KG1 (cell line): ENCODE results near the gene ECD.

Experiments used
- DNase-seq: peaks from one replicate; lab custom pipeline; 2025; lab: John Stamatoyannopoulos, UW

Gene ECD

DNA sequence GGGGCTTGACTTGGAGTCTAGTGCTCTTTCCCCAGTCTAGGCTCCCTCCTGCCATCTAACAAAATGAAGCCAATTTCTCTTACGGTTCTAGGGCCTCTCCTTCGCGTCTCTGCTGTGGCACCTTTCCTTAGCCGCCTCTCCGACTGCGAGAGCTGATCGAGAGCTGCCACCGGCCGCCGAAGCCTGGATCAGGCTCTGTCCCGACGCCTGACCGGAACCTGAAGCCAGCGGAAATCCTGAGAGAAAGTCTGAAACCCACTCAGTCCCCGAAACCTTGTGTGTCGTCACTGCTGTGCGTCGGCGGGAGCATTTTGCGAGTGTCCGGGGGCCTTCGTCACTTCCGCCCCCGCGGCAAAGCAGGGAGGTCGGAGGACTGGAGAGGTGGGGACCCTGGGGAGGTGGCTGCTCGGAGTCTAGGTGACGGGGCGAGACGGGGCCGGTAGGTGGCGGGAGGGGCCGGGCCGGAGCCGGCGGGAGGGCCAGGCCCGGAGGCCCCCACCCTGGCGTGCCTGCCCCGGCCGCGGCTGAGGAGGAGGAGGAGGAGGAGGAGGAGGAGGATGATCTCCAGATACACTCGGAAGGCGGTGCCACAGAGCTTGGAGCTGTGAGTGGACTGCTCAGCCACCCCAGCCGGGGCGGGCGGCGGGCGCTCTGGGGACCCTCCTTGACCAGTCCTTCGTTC is at the start of gene ECD, which contains the start of gene FAM149B1:
Gene ECD, minus strand, starts transcription at position 226 of the 682 bp plus-strand sequence. CDS start 4,071 bp downstream, outside the sequence.
Gene FAM149B1, plus strand, starts transcription at position 337 of the 682 bp plus-strand sequence. Its CDS starts 221 bp downstream, at position 558.
- peak; percentile 88 for DNase-seq

DNA sequence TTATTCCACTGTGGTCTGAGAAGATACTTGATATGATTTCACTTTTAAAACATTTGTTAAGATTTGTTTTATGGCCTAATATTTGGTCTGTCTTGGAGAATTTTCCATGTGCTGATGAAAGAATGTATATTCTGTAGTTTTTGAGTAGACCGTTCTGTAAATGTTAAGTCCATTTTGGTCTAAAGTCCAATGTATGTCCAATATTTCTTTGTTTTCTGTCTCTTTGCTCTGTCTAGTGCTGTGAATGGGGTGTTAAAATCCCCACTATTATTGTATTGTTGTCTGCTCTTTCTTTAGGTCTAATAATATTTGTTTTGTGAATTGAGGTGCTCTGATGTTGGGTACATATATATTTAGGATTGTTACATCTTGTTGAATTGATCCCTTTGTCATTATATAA is 47.9 kb upstream of the ECD start:
- DNase-seq: no peak

DNA sequence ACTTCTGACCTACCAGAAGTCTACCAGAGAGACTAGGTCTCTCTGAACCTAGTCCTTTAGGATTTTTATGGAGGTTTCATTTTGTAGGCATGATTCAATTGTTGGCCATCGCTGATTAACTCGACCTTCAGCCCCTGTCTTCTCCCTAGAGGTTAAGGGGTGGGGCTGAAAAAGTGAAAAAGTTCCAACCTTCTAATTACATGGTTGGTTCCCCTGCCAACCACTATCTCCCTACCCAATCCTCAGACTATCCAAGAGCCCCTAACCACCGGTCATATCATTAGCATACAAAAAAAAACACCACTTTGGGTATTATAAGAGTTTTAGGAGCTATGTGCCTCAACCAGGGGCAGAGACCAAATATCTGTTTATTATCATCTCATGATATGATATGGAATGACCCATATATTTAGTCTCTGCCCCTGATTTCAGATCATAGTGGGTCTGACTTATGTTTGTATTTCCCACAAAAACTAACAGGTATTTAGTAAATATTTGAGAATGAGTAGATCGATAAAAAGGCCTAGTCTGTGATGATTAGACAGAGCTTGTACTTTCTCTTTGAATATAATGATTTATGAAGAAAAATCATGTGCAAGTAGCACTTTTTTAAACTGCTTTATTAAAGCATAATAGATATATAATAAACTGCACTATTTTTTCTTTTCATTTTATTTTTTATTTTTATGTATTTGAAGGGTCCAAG is 43.5 kb upstream of the ECD start:
- no peak for DNase-seq

DNA sequence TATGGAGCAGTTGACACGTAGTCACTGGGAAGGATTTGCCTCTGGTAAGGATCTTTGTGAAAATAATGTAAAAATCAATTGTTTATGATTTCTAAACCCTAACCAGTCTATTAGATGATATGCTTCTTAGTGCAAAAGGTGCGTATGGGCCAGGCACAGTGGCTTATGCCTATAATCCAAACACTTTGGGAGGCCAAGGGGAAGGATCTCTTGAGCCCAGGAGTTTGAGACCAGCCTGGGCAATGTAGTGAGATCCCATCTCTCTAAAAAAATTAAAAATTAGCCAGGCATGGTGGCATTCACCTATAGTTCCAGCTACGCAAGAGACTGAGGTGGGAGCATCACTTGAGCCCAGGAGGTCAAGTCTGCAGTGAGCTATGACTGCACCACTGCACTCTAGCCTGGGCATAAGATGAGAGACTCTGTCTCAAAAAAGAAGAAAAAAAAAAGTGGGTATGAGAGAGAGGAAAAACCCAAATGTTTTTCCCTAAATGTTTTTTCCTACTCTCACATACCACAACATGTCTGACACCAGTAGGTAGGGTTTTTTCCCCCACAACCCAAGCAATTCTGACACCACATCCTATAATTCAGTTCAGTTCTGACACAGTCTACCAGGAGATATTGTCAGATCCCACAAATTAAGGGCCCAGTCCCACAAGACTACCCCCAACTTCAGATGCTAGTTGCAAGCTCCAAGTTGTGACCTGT is 42.7 kb upstream of the ECD start:
- no peak for DNase-seq

DNA sequence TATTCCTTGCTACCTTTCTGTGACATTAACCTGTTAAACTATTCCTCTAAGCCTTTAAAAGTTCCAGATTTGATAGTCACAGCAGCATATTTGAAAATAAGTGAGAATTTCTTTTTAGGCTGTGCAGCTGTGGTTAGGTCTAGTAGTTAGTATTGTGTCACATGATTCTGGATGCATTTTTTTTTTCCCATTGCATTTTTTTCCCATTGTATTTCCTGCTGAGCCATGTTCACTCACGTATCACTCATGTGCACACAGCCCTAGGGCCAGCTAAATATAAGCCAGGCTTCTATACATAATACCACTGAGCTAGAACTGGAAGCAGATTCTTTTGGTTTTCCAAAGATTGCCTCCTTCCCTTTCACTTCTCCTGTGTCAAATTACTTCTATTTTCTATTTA is 41.9 kb upstream of the ECD start:
- DNase-seq: no peak

DNA sequence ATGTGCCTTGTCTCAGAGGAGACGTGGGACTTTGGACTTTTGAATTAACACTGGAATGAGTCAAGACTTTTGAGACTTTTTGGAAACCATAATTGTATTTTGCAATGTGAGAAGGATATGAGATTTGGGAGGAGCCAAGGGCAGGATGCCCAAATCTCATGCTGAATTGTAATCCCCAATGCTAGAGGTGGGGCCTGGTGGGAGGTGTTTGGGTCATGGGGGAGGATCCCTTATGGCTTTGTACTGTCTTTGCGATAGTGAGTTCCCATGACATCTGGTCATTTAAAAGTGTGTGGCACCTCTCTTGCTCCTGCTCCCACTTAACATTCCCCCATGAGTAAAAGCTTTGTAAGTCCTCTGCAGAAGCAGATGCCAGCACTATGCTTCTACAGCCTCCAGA is 40.1 kb upstream of the ECD start:
- DNase-seq: no peak

DNA sequence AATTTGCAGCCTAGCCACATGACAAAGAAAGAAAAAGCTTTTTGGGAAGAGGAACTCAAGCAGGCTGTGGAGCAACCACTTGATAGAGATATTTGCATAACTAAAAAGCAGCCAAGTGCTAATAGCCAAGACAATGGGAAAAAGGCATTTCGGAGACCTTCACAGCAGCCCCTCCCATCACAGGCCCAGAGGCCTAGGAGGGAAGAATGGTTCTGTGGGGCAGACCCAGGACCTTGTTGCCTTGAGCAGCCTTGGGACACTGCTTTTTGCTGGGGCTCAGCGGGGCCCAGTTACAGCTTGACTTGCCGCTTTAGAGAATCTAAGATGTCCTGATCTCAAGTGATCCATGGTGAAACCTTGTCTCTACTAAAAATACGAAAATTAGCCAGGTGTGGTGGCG is 38.6 kb upstream of the ECD start:
- DNase-seq: no peak

DNA sequence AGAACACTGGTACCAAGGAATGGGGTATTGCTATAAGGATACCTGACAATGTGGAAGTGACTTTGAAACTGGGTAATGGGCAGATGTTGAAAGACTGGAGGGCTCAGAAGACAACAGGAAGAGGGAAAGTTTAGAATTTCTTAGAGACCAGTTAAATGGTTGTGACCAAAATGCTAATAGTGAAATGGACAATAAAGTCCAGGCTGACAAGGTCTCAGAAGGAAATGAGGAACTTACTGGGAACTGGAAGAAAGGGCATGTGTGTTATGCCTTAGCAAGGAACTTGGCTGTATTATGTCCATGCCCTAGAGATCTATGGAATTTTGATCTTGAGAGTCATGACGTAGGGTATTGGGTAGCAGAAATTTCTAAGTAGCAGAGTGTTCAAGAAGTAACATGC is 38.1 kb upstream of the ECD start:
- no peak for DNase-seq

DNA sequence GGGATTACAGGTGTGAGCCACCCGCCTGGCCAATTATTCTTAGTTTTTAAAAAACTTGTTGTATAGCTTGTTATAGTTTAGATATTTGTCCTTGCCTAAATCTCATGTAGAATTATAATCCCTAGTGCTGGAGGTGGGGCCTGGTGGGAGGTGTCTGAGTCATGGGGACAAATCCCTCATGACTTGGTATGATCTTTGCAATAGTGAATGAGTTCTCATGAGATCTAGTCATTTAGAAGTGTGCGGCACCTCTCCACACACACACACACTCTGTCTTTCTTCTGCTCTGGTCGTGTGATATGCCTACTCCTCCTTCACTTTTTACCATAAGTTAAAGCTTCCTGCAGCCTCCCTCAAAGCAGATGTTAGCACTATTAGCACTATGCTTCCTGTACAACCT is 37.3 kb upstream of the ECD start:
- no peak for DNase-seq

DNA sequence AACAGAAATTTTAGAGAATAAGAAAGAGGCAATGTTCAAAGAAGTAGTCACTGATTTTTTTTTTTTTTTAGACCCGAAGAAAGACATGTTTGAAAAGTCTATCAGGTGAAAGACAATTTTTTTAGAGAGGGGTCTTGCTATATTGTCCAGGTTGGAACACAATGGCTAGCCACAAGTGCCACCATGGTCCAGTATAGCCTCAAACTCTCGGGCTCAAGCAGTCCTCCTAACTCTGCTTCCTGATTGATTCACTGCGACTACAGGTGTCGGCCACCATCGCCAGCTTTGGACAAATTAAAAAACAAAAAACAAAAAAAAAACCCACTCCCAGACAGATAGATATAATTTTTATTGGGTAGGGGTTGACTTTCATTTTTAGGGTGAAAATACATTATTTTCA is 22.4 kb upstream of the ECD start:
- no peak for DNase-seq

DNA sequence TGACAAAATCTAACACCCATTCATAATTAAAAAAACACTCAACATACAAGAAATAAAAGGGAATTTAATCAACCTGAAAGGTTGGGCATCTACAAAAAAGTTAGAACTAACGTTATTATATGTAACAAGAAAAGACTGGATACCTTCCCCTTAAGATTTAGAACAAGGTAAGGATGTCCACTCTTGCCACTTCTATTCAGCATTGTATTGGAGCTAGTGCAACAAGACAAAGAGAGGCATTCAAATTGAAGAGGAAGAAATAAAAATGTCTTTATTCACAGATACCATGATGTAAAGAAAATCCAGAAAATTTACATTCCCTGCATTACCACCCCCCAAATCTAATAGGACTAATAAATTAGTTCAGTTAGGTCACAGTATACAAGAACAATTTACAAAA is 18.5 kb upstream of the ECD start:
- no peak for DNase-seq

DNA sequence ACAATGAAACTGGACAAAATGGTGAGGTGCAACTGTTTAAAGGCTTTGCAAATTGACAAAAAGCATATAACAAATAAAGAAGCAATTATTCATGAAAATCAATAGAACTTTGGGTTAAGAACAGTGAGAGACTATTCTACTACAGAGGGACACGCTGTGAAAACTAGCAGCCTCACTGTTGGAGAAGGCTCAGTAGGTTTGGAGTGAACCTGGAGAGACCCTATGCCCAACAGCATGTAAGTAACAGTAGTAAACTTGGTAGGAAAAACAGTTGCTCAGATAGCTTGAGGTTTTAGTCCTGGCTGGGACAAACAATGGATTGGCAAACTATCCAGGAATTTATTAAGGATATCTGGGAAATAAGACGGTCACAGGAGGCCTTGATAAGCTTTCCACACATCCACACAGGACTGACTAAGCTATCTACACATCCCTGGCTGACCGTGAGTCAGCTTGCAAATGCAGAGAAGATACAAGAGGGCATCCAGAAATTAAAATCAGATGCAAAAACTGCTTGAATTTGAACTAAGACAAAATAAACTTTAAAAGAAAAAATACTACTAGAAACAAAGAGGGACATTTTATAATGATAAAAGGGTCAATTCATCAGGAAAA is 16.0 kb upstream of the ECD start:
- DNase-seq: no peak

DNA sequence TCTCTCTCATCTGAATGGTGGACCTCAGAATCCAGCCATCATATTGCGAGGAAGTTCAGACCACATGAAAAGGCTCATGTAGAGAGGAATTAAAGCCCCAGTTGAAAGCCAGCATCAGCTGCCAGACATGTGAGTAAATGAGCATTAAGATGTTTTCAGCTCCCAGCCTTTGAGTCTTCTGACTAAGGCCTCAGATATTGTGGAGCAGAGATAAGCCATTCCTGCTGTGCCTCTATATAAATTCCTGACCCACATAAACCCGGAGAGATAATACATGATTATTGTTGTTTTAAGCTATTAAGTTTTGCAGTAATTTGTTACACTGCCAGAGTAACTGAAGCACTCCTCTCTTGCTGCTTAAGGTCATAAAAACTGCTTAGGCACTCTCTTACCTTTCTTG is 14.8 kb upstream of the ECD start:
- DNase-seq: no peak

DNA sequence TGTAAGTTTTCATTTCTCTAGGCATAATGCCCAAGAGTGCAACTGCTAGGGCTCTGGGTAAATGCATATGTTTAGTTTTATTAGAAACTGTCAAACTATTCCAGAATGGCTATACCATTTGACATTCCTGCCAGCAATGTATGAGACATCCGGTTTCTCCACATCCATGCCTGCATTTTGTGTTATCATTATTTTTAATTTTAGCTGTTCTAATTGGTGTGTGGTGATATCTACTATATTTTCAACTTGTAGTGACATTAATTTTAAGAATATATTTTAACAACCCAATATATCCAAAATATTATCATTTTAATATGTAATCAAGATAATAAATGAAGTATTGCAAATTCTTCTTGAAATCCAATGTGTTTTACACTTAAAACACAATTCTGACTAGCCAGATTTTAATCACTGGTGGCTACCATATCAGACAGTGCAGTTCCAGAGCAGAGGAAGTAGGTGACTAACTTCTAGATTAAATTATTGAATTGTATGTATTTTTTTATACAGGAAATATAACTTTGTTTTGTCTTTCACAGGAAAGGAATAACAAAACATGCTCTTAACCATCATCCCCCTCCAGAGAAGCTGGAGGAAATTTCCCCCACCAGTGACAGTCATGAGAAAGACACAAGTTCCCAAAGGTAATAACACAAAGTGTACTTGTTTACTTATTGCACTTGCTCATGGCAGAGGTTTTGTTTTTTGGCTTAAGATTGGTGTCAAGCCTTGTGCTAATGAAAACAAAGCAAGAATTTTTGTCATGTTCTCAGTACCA is 6.5 kb upstream of the ECD start:
- no peak for DNase-seq

DNA sequence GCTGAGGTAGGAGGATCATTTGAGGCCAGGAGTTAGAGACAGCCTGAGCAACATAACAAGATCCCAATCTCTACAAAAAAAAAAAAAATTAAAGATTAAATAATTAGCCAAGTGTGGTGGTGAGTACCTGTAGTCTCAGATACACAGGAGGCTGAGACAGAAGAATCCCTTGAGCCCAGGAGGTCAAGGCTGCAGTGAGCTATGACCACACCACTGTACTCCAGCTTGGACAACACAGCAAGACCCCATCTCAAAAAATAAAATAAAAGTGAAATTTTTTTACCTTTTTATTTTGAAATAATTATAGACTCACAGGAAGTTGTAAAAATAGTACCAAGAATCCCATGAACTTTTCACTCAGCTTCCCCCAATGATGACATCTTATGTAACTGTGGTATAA is 5.1 kb upstream of the ECD start:
- no peak for DNase-seq

DNA sequence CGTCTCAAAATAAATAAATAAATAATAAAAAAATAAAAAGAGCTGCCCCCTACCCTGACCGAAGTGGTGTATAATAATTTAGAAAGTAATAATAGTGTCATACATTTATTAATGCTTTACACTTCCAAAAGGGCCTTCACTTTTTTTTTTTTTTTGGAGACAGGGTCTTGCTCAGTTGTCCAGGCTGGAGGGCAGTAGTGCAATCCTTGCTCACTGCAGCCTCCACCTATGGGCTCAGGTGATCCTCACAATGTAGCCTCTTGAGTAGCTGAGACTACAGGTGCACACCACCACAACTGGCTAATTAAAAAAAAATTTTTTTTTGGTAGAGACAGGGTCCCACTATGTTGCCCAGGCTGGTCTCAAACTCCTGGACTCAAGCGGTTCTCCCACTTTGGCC is 1.5 kb upstream of the ECD start:
- no peak for DNase-seq

DNA sequence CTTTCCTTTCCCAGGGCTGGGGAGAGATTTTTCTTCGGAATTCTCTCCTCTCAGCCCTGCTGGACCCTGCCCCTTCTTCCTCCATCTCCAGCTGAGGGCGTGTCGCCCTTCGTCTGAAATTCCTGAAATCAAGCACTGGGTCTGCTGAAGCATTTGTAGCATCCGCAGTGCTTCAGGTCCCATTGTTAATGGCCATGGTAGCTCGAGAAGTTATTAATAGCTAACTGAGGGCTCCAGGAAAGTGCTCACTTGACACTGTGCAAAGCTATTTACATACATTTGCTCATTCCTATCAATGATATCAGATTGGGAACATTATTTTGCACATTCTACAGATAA is 626 bp upstream of the ECD start:
- DNase-seq: no peak

DNA sequence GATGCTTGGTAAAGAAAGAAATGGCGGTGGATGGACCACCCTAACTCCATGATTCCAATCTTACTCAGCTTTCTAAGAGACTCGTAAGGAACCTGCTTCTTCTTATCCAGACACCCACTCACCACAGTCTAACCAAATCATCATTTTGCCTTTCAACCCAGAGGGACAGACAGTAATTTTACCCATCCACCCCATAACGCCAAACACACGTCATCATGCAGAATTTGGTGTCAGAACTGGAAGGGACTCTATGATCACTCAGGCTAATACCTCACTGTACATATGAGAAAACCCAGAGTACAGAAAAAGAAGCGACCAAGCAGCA is 388 bp downstream of the ECD start:
- DNase-seq: no peak

DNA sequence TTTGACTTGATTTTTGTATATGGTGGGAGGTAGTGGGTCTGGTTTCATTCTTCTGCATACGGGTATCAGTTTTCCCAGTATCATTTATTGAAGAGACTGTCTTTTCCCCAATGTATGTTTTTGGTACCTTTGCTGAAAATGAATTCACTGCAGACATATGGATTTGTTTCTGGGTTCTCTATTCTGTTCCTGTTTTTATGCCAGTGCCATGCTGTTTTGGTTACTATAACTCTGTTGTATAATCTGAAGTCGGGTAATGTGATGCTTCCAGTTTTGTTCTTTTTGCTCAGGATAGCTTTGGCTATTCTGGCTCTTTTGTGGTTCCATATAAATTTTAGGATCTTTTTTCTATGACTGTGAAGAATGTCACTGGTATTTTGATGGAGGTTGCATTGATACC is 836 bp downstream of the ECD start:
- DNase-seq: no peak

DNA sequence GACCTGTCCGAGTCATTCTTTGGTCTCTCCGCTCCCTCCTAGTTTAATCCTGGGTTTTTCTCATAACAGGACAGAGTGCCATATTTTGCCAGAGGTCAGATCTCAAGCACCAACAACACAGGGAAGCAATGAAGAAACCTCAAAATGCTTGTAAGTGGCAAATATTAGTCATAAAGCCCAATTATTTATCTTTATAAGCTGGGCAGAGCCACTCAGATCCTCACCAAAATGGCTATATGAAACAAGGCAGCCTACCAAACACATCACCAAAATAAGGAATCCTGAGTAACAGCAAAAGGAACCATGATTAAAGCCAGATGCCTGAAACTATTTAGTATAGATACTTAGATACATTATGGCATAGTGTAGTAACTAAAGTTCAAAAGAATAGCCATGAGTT is 4.7 kb downstream of the ECD start:
- DNase-seq: no peak

DNA sequence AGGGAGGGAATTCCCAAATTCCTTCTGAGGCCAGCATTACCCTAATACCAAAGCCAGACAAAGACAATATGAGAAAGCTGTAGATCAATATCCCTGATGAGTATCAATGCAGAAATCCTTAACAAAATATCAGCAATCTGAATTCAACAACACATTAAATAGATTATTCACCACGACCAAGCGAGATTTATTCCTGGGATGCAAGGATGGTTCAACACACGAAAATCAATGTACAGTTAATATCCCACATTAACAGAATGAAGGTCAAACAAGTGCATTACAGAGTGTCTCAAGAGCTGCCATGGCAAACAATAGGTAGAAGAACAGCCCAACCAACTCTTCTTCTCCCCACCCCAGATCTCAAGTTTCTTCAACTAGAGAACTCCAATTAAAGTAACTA is 6.1 kb downstream of the ECD start:
- no peak for DNase-seq

DNA sequence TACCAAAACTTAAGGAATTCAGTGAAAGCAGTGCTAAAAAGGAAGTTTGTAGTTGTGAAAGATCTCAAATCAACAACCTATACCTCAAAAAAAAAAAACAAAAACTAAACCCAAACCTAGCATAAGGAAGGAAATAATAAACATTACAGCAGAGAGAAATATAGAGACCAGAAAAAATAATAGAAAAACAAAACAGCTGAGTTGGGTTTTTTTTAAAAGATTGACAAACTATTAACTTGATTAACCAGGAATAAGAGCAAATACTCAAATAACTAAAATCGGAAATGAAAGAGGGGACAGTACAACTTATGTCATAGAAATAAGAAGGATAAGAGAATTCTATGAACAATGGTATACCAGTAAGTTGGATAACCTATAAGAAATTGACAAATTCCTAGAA is 6.7 kb downstream of the ECD start:
- DNase-seq: no peak
